Activated CD4-positive, CD25-positive, alpha-beta regulatory T cell (primary cell): ENCODE data around the gene USP38.
"Not testable (repeated sequence)": the region's sequence is repeated elsewhere in the genome, so short reads cannot be mapped to it uniquely, and the experiment has no call there.

Experiments
- DNase-seq, 4 experiments: peaks; one replicate each; lab custom pipeline; 2025; lab: John Stamatoyannopoulos, UW

Gene USP38

GRCh38 chr4:143260750-143261149 lies 76.0 kb downstream of the USP38 start:
- DNase-seq, result no peak

DNA sequence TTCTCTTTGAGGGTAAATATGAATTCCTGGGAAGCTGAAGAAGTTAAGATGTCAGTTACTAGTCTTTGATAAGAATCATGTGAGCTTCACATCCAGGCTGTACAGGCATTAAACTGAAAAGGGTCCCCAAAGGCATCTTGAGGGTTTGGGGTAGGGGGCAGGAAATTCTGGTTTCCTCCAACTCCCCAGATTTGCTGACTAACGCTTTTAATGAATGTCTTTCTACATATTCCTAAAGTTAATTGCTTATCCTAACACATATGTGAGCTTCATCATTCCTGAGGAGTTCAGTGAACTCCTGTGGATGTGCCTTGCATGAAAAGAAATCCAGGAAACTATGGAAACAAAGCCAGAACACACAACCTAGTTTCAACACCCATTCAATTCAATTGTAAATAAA lies 78.1 kb downstream of the USP38 start:
- DNase-seq, result no peak

DNA sequence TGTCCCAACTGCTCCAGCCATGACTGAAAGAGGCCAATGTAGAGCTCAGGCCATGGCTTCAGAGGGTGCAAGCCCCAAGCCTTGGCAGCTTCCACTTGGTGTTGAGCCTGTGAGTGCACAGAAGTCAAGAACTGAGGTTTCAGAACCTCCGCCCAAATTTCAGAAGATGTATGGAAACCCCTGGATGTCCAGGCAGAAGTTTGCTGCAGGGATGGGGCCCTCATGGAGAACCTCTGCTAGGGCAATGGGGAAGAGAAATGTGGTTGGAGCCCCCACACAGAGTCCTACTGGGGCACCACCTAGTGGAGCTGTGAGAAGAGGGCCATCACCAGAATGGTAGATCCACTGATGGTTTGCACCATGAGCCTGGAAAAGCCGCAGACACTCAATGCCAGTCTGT lies 83.0 kb downstream of the USP38 start:
- not testable (repeated sequence) for DNase-seq

- DNase-seq, result no peak
Observed at GRCh38 chr4:143270256-143270838, 85.6 kb downstream of the USP38 start.
